ENCODE data around the gene FAM234B. TPM values are rescaled to one million over a fixed set of nuclear protein-coding genes. Genes with fewer than 3 reads are reported as not detected.
"Not testable (repeated sequence)": the region's sequence is repeated elsewhere in the genome, so short reads cannot be mapped to it uniquely, and the experiment has no call there.

FAM234B gene
- total RNA-seq, 2 donors from 2014 or later = 4.5 to 4.9 TPM

DNA sequence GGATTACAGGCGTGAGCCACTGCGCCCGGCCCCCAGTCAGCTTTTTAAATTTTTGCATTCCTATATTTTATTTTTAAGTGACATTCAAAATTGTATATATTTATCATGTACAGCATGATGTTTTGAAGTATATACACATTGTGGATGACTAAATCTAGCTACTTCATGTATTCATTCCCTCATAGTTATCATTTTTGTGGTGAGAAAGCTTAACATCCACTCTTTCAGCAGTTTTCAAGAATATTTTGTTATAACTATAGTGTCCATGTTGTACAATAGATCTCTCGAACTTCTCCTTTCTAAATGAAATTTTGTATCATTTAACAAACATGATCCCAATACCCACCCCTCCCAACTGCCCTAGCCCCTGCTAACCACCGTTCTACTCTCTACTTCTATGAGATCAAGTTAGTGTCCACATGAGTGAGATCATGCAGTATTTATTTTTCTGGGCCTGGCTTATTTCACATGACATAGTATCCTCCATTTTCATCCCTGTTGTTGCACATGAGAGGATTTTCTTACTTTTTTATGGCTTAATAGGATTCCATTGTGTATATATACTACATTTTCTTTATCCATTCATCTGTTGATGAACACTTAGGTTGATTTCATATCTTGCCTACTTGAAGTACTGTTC lies 35.3 kb upstream of the FAM234B start:
- no peak for DNase-seq (ENCODE audit: low spot score)
- intact Hi-C loops (cut with DNase I) = no loop called here

DNA sequence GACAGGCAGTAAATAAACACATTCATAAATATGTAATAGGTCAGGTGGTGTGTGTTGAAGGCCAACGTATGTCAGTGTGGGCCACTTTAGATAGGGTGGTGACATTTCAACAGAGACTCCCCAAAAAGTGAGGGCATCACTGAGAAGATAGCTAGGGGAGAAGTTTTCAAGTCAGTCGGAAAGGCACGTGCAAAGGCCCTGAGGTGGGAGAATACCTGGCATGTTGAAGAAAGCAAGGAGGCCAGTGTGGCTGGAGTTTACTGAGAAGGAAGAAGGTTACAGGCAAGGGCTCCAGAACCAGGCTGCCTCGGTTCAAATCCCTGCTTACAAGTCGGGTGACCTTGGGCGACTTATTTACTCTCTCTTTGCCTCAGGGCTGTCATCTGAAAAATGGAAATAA lies 33.1 kb upstream of the FAM234B start:
- DNase-seq (ENCODE audit: low spot score) = no peak
- intact Hi-C loops (cut with DNase I) = no loop called here

DNA sequence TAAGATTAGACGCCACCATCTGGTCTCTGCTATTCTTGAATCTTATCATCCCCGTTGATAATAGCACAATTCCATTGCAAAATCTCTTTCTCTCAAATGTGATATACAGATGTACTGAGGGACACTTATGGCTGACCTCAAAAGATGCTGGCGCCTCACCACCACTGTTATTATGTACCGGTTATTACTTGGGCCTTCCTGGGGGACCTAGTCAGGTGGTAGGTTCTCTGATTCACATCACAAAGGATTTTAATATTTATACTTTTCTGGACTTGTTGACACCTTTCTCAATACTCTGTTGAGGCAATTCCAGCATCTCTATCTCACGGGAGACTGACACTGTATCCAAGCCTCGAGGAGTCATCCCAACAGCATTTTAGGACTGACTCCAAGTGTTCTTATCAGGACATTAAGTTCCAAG lies 21.3 kb upstream of the FAM234B start:
- no peak for DNase-seq (ENCODE audit: low spot score)
- intact Hi-C loops (cut with DNase I) = no loop called here

DNA sequence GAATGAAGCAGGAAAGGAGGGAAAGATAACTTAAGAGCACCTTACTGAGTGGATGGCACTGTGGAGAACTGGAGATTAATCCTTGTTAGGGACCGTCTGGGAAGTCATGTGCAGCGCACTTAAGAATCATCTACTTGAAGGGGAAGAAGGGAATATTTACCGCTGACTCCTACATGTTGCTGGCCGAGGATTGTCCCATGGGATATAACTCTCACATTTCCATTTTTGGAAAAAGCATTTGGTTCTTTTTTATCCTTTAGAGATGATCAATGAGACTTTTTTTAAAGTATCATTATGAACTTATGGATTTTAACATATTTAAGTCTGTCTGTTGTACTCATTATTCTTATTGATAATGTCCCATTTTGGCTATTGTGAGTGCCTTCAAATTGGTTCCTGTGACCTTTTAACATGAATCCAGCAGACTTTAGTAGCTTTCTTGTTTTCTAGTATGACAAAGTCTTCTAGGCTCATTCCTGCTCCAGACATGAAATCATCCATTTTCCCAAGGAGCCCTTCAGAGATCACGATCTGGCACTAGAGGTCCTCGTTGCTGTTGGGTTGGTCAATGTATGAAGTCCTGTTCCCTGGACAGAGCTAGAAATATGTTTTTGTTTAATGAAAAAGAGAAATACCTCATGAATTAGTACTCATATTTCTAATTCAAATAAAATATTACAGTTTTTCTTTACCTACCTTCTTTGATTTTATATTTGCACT lies 20.2 kb upstream of the FAM234B start:
- intact Hi-C loops (cut with DNase I) = no loop called here
- DNase-seq (ENCODE audit: low spot score) = no peak

DNA sequence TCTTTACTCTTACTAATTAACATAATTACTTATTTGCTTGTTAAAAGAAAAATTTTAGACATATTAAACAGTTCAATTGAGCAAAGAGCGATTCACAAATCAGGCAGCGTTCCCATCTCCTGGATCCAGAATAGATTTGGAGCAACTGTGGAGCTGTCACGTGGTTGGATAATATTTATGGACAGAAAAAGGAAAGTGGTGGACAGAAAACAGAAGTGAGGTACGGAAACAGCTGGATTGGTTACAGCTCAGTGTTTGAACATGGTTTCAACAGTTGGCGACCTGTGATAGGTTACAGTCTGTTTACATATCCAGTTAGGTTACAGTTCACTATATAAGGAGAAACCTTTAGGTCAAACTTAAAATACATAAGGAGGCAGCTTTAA lies 19.7 kb upstream of the FAM234B start:
- no peak for DNase-seq (ENCODE audit: low spot score)
- intact Hi-C loops (cut with DNase I) = no loop called here

DNA sequence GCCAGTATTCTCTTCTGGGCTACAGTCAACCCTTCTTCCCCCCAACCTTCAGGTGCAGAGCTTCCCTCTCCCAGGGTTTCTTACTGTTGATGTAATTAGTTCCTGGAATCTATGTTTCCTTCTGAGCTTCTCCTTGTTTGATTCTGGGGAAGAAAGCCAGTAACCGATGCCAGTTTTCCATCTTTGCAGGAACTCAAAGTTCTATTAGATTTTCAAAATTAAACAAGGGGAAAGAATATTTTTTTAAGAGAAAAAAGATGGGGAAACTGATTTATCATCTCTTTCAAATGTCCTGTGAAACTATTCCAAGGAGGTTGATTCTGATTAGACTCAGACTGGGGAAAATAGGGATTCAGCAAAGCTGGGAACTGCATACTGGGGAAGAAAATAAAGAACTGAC lies 17.9 kb upstream of the FAM234B start:
- DNase-seq (ENCODE audit: low spot score) = no peak
- intact Hi-C loops (cut with DNase I) = no loop called here

DNA sequence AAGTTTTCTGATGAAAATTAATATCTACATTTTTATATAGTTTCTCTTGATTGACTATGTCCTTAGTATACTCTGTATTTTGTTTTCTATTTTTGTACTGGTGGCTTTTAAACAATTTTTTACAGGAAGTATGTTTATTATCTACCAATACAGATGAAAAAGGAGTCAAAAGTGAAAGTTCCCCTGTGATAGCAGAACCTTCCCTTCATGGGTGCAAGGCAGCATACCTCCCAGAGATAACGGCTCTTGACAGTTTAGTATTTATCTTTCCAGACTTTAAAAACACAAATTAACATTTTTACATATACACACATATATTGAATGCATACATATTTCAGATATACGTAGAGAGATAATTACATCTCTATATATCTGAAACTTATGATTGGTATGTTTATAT lies 17.1 kb upstream of the FAM234B start:
- intact Hi-C loops (cut with DNase I) = no loop called here
- DNase-seq (ENCODE audit: low spot score) = no peak

DNA sequence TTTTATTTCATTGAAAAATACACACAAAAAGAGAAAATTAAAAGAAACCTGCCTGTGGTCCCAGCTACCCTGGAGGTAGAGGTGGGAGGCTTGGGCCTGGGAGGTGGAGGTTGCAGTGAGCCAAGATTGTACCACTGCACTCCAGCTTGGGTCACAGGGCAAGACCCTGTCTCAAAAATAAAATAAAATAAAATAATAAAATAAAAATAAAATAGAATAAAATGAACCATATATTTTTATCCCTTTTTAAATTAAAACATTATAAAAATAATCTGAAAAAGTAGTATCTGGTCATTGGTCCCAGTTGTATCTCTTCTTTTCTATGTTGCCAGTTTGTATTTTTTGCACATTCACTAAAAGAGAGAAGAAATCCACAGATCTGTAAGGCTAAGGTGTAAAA lies 16.7 kb upstream of the FAM234B start:
- intact Hi-C loops (cut with DNase I) = no loop called here
- DNase-seq (ENCODE audit: low spot score) = no peak

DNA sequence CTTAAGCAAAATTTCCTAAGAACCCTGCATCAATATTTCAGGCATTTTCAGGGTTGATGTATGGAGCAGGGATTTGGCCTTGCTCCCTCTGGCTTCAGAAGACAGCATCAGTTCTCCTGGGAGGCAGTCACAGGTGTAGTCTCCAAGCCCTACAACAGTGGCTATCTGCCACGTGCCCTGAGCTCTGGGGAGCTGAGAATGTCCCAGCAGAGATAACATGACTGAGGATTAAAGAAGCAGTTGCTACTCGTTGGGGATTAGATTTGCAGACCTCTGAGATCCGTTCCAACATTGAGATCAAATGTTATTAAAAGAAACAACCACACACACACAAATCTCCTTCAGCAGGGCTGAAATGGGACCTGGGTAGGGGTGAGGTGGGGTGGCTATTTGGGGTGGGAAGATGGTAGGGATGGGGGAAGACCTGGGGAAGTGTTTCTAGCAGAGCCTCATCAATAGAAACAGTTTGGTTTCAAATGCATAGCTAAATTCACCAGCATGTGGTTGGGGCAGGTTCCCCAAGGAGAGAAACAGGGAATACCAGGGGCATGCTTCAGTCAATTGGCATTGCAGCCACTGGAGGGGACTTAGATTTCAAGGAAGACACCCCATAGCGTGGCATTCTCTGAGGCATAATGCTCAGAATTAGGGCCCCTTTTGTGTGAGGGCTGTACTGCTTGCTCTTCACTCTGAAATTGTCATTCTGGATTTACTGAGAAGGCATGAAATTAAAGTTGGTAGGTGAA lies 15.2 kb upstream of the FAM234B start:
- no peak for DNase-seq (ENCODE audit: low spot score)
- intact Hi-C loops (cut with DNase I) = no loop called here

DNA sequence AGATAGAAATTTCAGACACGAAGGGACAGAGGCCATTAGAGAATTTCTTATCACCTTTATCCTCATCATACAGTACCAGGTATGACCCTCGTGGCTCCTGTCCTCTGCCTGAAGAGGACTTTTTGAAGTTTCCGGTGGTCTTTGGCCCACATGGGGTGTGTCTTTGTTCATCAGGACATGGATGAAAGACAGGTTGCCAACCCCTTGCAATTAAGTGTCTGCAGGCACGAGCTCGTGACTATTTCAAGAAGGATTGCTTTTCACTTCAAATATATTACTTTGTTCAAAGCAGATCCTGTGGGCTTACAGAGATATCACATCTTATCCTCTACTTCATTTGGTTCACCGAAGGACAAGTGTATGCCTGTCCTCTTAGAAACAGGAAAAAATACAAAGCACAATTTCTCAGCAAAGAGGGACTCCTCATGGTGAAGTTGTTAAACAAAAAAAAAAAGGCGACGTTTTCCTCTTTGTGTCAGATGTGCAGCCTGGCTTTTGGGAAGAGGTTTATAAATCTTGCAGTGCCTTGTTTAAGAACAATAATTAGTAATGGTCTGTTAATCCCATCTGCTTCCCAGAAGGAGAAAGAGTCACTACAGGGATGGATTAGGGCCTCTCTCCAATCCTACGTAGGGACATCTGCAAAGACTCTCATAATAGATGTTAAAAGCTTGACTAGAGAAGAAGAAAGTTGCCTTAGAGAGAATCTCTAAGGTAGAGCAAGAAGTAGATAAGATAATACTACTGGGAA lies 13.5 kb upstream of the FAM234B start:
- no peak for DNase-seq (ENCODE audit: low spot score)
- intact Hi-C loops (cut with DNase I) = no loop called here

DNA sequence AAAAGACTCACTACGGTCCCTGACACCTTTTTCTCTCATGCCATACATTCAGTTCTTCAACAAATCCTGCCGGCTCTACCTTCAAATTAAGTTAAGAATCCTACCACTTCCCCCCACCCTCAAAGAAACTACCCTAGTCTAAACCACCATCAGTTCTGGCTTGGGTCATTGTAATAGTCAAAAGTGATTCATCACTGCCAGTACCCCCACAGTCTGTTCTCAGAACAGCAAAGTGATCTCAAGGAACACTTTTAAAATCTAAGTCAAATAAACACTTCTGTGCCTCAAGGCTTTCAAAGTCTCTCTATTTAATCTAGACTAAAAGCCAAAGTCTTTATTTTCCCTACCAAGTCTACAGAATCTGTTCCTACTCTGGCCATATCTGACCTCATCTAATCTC lies 12.0 kb upstream of the FAM234B start:
- intact Hi-C loops (cut with DNase I) = no loop called here
- DNase-seq (ENCODE audit: low spot score) = no peak

DNA sequence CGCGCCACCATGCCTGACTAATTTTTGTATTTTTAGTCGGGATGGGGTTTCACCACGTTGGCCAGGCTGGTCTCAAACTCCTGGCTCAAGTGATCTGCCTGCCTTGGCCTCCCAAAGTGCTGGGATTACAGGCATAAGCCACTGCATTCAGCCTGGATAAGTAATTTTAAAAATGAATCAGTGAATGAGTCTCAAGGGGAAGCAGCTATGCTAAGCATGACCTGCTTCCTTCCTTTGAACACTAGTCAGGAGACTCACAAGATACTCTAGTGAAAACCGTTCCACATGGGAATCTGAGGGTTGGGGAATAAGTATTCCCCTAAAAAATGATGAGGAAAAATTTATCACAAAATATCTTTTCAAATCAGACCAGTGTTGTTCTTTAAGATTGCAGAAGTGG lies 10.7 kb upstream of the FAM234B start:
- intact Hi-C loops (cut with DNase I) = no loop called here
- DNase-seq (ENCODE audit: low spot score) = no peak

DNA sequence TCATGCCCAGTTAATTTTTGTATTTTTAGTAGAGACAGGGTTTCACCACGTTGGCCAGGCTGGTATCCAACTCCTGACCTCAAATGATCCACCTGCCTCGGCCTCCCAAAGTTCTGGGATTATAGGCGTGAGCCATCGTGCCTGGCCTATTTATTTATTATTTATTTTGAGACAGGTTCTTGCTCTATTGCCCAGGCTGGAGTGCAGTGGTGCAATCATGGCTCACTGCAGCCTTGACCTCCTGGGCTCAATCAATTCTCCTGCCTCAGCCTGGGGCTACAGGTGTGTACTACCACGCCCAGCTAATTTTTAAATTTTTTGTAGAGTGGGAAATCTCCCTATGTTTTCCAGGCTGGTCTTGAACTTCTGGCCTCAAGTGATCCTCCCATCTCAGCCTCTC lies 8.8 kb upstream of the FAM234B start:
- DNase-seq (ENCODE audit: low spot score); intact Hi-C loops (cut with DNase I): not testable (repeated sequence)

DNA sequence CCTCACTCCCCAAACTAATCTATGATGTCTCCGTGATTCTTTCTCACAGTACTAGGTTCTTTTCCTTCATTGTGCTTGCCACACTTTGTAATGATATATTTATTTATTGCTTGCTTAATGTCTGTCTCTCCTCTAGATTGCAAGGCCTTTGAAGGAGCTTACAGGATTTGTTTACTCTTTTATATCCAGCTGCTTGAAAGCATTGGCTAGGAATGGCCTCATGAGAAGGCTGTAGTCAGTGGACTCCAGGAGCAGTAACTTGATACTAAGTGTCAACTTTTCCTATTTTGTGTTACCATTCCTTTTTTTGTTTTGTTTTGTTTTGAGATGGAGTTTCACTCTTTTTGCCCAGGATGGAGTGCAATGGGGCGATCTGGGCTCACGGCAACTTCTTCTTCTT lies 7.3 kb upstream of the FAM234B start:
- no peak for DNase-seq (ENCODE audit: low spot score)
- intact Hi-C loops (cut with DNase I) = no loop called here

DNA sequence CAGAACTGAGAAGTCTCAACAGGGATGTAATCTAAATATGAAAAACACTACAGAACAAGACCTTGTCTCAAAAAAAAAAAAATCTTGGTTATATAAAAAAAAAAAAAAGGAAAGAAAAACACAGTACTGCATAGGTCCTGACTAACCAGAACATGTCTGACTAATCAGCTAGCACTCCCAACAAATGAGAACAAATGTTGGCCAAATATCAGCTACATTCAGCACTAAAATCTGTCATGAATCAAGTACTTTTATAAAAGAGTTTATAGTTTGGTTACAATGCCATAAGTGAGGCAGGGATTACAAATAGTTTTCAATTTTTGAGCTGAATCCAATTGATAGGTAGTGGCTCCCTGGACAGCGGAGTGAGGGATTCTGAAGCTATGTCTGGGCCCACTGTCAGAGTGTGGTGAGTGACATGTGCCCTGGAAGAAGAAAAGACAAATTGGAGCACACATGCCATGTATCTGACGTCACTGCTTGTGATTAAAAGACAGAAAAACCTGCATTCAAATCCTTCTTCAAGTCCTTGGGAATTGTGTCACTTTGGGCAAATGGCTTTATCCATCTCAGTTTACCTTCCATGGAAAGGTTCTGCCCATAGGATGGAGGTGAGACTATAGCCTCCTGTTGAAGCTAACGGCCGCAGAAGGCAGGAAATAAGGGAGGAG lies 5.6 kb upstream of the FAM234B start:
- DNase-seq (ENCODE audit: low spot score) = no peak
- intact Hi-C loops (cut with DNase I) = no loop called here

DNA sequence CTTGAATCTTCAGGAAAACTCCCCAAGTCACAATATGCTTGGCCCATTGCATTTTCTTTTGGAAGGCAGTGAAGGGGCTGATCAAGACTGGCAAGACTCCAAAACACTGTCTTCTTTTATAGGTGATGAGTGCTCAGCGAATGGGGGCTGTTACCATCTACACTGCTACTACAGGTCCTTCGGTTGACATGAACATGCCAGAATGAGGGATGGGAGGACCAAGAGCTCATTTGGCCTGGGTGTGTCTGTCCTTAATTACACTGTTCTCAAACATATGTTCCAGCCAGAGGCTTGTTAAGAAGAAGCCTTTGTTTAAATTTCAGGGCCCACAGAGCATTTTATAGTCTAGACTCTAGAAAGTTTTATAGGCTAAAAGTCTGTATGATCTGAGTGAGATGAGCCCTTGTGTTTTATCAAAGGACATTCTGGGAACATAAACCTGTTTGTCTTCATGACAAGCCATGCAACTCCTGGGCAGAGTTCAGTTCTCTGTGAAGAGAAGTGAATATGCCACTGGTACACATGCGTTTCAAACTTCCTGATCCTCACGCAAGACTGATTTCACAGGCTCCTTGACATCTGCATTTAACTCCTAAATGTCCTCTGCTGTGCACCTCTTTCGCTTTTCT lies 4.7 kb upstream of the FAM234B start:
- no peak for DNase-seq (ENCODE audit: low spot score)
- intact Hi-C loops (cut with DNase I) = no loop called here

DNA sequence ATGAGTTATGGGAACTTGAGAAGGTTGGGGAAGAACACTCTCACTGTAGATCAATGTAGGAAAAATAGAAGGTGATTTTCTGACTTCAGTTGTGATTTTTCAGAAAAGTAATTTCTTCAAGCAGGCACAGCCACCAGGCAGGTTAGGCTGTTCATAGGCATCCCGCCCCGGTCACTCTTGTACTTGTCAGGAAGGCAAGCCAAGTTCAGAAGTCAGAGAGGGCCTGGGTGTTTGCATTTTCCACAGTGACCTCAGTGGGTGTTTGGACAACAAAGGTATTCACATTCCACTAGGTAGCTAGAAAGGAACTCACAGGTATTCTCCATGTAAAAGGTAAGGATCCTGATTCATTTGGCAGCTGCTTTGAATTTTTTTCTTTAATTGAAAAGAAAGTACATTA lies 3.0 kb upstream of the FAM234B start:
- no peak for DNase-seq (ENCODE audit: low spot score)
- intact Hi-C loops (cut with DNase I) = no loop called here

DNA sequence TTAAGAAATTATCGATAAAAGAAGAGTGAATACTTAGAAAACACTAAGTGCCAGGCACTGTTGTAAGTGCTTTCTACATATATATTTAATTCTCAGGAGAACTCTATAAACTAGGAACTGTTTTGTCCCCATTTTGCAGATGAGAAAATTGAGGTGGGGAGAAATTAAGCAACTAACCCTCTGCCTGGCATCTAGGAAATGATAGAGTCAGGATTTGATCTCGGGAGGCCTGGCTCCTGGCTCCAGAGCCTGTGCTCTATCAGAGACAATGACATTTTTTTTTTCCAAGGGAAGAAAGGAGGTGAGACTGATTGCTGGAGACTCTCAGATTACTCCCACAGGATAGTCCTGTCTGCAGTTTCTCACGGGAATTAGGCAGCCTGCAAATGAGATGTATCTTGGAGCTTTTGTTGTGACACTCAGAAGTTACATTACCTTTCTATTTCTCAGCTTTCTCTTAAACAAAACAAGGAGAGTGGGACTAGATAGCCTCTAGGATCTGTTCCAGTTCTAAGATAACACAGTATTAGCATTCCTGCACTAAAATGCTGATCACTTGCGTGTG lies 1.4 kb upstream of the FAM234B start:
- intact Hi-C loops (cut with DNase I) = no loop called here
- DNase-seq (ENCODE audit: low spot score) = no peak

DNA sequence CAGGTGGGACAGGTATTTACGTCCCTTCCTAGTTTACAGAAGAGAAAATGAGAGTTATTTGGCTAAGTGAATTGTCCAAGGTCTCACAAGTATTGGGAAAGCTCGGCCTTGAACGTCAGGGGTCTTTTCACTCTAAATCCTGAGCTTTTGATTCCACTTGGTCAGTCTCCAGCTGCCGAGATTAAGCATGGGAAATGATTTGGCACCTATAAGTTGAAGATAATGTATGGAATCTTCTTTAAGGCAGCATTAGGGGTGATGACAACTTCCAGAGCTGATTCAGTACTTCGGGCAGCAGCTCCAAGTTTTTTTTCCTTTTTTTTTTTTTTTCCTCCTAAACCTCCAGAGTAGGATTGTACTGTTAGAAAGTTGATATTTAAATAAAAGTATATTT lies 722 bp downstream of the FAM234B start:
- intact Hi-C loops (cut with DNase I) = no loop called here
- DNase-seq (ENCODE audit: low spot score) = no peak

Data from posterior vena cava (tissue), 2 donors.